Parathyroid adenoma (tissue), 2 donors: Measurements from ENCODE around the gene UBASH3A.
A peak's percentile ranks its signal among the peaks of the same experiment; 100 is the strongest.

Source experiments
- H2AFZ ChIP-seq: fragments of 300-600 bp; sonication (generic); one replicate; pipeline ENCODE4 v1.7.0; 2017; ENCODE audit warnings: antibody characterized with exemption, mild to moderate bottlenecking
- H3K27ac ChIP-seq: fragments of 300-600 bp; sonication (generic); one replicate; pipeline ENCODE4 v1.7.0; 2017
- H3K27me3 ChIP-seq: fragments of 300-600 bp; sonication (generic); one replicate; pipeline ENCODE4 v1.7.0; 2017; ENCODE audit warnings: low read length; ENCODE audit not compliant: control insufficient read depth, insufficient read depth
- H3K36me3 ChIP-seq: fragments of 300-600 bp; sonication (generic); one replicate; pipeline ENCODE4 v1.7.0; 2017; ENCODE audit warnings: low read length; ENCODE audit not compliant: control insufficient read depth, insufficient read depth
- H3K4me1 ChIP-seq: fragments of 300-600 bp; sonication (generic); one replicate; pipeline ENCODE4 v1.7.0; 2017; ENCODE audit warnings: control low read depth
- H3K4me2 ChIP-seq: fragments of 300-600 bp; sonication (generic); one replicate; pipeline ENCODE4 v1.7.0; 2017; ENCODE audit warnings: low read length
- H3K4me3 ChIP-seq: fragments of 300-600 bp; sonication (generic); one replicate; pipeline ENCODE4 v1.7.0; 2017; ENCODE audit warnings: low read depth, low read length
- H3K79me2 ChIP-seq: fragments of 300-600 bp; sonication (generic); one replicate; pipeline ENCODE4 v1.7.0; 2017; ENCODE audit warnings: control low read depth
- H3K9ac ChIP-seq: fragments of 300-600 bp; sonication (generic); one replicate; pipeline ENCODE4 v1.7.0; 2017; ENCODE audit warnings: mild to moderate bottlenecking
- H3K9me3 ChIP-seq: fragments of 300-600 bp; sonication (generic); one replicate; pipeline ENCODE4 v1.7.0; 2017; ENCODE audit warnings: low read length; ENCODE audit not compliant: control insufficient read depth
- TF ChIP-seq, protein P1 (sequence below): fragments of 300-600 bp; sonication (generic); IDR thresholded peaks from one replicate; pipeline ENCODE4 v1.7.0; 2017; ENCODE audit warnings: antibody characterized with exemption, mild to moderate bottlenecking
- donor health status: primary hyperparathyroidism.

The UBASH3A gene

DNA sequence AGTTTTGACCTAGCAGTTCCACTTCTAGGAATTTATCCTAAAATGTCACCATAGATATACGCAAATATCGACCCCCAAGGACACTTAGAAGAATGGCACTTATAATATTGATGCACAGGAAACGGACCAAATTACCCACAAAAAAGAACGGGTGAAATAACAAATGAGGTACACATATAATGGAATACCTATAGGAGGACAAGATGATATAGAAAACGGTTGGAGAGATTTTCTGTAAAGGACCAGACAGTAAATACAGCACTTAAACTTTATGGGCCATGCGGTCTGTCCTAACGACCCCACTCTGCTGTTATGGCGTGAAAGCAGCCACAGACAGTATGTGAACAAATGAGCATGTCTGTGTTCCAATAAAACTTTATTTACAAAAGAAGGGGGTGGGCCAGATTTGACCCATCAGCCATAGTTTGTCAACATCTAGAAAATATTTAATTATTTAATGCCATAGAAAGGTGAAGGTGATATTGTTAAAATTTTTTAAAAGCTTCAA lies 10.2 kb upstream of the UBASH3A start:
- no peak overlapping the region for H3K4me3 ChIP-seq
- H3K27me3 ChIP-seq = no peaks in the 10 kb centered on the region
- H3K4me2 ChIP-seq = no peak overlapping the region
- H3K9ac ChIP-seq = no peak overlapping the region
- no peaks in the 10 kb centered on the region for H3K9me3 ChIP-seq
- H3K27ac ChIP-seq = no peak overlapping the region
- no peaks in the 10 kb centered on the region for H3K79me2 ChIP-seq
- H2AFZ ChIP-seq = no peak overlapping the region
- peaks cover 5% of the 10 kb centered on the region for H3K4me1 ChIP-seq
- H3K36me3 ChIP-seq = no peaks in the 10 kb centered on the region
- TF ChIP-seq, protein P1, sequence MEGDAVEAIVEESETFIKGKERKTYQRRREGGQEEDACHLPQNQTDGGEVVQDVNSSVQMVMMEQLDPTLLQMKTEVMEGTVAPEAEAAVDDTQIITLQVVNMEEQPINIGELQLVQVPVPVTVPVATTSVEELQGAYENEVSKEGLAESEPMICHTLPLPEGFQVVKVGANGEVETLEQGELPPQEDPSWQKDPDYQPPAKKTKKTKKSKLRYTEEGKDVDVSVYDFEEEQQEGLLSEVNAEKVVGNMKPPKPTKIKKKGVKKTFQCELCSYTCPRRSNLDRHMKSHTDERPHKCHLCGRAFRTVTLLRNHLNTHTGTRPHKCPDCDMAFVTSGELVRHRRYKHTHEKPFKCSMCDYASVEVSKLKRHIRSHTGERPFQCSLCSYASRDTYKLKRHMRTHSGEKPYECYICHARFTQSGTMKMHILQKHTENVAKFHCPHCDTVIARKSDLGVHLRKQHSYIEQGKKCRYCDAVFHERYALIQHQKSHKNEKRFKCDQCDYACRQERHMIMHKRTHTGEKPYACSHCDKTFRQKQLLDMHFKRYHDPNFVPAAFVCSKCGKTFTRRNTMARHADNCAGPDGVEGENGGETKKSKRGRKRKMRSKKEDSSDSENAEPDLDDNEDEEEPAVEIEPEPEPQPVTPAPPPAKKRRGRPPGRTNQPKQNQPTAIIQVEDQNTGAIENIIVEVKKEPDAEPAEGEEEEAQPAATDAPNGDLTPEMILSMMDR = no peak

GRCh38 chr21:42395302-42395701 lies 8.4 kb upstream of the UBASH3A start:
- Histone ChIP-seq H3K9me3 (no peaks in the 10 kb centered on the region), H2AFZ (no peak overlapping the region), H3K4me3 (no peak overlapping the region), H3K27me3 (no peaks in the 10 kb centered on the region), H3K9ac (no peak overlapping the region), H3K36me3 (no peaks in the 10 kb centered on the region), H3K79me2 (no peaks in the 10 kb centered on the region), H3K4me1 (no peaks in the 10 kb centered on the region), H3K4me2 (no peak overlapping the region), H3K27ac (no peak overlapping the region)
- TF ChIP-seq, protein P1 = no peak

DNA sequence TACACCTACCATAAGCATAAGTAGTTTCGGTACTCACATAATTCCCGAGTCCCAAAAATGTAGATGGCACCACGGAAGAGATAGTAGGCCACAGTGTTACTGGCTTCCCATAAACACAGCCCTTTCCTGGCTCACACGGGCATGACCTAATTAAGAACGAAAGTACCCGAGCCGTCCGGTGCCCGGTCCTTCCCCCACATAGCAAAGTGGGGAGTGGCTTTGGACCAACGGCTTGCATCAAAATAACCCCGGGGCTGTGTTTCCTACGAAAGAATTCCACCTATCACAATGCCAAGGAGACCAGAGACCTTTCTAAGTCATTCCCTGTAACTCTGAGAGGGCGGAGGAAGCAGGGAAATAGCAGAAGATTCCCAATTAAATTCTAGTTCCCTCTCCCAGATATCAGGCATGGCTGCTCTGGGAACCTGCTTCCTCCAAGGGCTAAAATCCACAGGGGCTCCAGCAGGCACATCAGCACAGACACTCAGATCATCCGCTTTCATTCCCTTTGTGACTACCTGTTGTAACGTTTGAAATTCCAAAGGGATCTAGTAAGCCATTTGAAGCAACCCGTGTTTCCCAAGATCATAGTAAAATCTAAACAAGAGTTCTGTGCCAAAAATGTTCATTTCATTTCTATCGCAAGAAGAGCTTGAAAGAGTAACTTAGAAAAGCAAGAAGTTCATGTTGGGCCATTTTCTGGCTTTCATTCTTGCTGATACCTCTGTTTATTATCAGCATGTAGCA lies 7.6 kb upstream of the UBASH3A start, which contains the start of gene TMPRSS3:
TMPRSS3 (minus strand) TSS at position 148 of the 747 bp plus-strand sequence. CDS start 635 bp downstream, outside the sequence.
- Histone ChIP-seq H3K4me2 (peak within 1 kb of the TSS; percentile 48), H3K27ac (no peak within 1 kb of the TSS), H3K9me3 (no peaks in the 10 kb centered on the region), H3K36me3 (no peaks in the 10 kb centered on the region), H3K9ac (no peak within 1 kb of the TSS), H3K4me1 (no peaks in the 10 kb centered on the region), H3K4me3 (no peak within 1 kb of the TSS), H2AFZ (no peak within 1 kb of the TSS), H3K79me2 (no peaks in the 10 kb centered on the region), H3K27me3 (no peaks in the 10 kb centered on the region)
- TF ChIP-seq, protein P1 = no peak

GRCh38 chr21:42396799-42397745 lies 6.6 kb upstream of the UBASH3A start:
- H3K27ac ChIP-seq = no peak overlapping the region
- H3K27me3 ChIP-seq = no peaks in the 10 kb centered on the region
- no peak overlapping the region for H3K4me2 ChIP-seq
- H3K9ac ChIP-seq = no peak overlapping the region
- H3K36me3 ChIP-seq = no peaks in the 10 kb centered on the region
- TF ChIP-seq, protein P1 = no peak
- no peaks in the 10 kb centered on the region for H3K79me2 ChIP-seq
- no peak overlapping the region for H3K4me3 ChIP-seq
- H3K4me1 ChIP-seq = no peaks in the 10 kb centered on the region
- no peaks in the 10 kb centered on the region for H3K9me3 ChIP-seq
- H2AFZ ChIP-seq = no peak overlapping the region
